SK-N-SH (cell line): ENCODE data around the gene TTC23. TPM values are rescaled to one million over a fixed set of nuclear protein-coding genes. Genes with fewer than 3 reads are reported as not detected.

Experiments used
- CTCF ChIA-PET: fragments of 300-600, 350-600 bp; formaldehyde crosslinking; extraction: SDS; loops from one replicate; lab custom pipeline; 2021; lab: Yijun Ruan, JAX
- POLR2A ChIA-PET: fragments of 350-600 bp; sonication (Branson Sonifier 250); formaldehyde crosslinking; extraction: SDS; loops from one replicate; lab custom pipeline; 2020; ENCODE audit warnings: antibody characterized with exemption, inconsistent platforms; lab: Yijun Ruan, JAX
- DNase-seq: peaks from one replicate; pipeline ENCODE4 v3.0.0; 2012
- H2AFZ ChIP-seq: fragments of 200-600 bp; sonication (generic); 2 replicates; pipeline ENCODE4 v1.8.1; 2016; ENCODE audit warnings: antibody characterized with exemption, mild to moderate bottlenecking, low read depth
- H3F3A ChIP-seq: fragments of 200-600 bp; sonication (generic); replicated peaks from 2 replicates; pipeline ENCODE3; 2016; ENCODE audit warnings: antibody characterized with exemption, mild to moderate bottlenecking; ENCODE audit not compliant: insufficient read depth
- H3K27ac ChIP-seq, 2 experiments: fragments of 200-500 bp in 1 of 2; fragments of 200-600 bp in 1 of 2; sonication (Bioruptor generic) in 1 of 2; sonication (generic), shearing (Covaris generic) in 1 of 2; 2 replicates each; pipeline versions ENCODE4 v1.5.1 to v1.6.1; 2014 to 2016; ENCODE audit warnings: low read depth in 2 of 2, inconsistent platforms in 1 of 2, low read length in 1 of 2, mild to moderate bottlenecking in 1 of 2, mixed read lengths in 1 of 2
- H3K27me3 ChIP-seq: fragments of 200-600 bp; sonication (generic), shearing (Covaris generic); 2 replicates; pipeline ENCODE4 v1.6.1; 2016; ENCODE audit warnings: mixed run types; ENCODE audit not compliant: insufficient read depth
- H3K36me3 ChIP-seq, 2 experiments: fragments of 200-500 bp in 1 of 2; fragments of 200-600 bp in 1 of 2; sonication (Bioruptor generic) in 1 of 2; sonication (generic) in 1 of 2; replicated peaks in 1 of 2; 2 replicates each; pipeline versions ENCODE3 to v1.5.1; 2014 to 2016; ENCODE audit warnings: low read length in 1 of 2, mild to moderate bottlenecking in 1 of 2; ENCODE audit not compliant: insufficient read depth in 2 of 2, control insufficient read depth in 1 of 2
- H3K4me1 ChIP-seq, 2 experiments: fragments of 200-500 bp in 1 of 2; fragments of 200-600 bp in 1 of 2; sonication (Bioruptor generic) in 1 of 2; sonication (generic), shearing (Covaris generic) in 1 of 2; 2 replicates each; pipeline versions ENCODE4 v1.5.1 to v1.6.1; 2014 to 2016; ENCODE audit warnings: low read depth in 1 of 2, low read length in 1 of 2, mixed run types in 1 of 2; ENCODE audit not compliant: insufficient read depth in 2 of 2, control insufficient read depth in 1 of 2
- H3K4me2 ChIP-seq: fragments of 200-600 bp; sonication (generic), shearing (Covaris generic); 2 replicates; pipeline ENCODE4 v1.6.1; 2017; ENCODE audit warnings: mixed run types
- H3K4me3 ChIP-seq, 2 experiments: fragments of 200-500 bp in 1 of 2; fragments of 200-600 bp in 1 of 2; sonication (Bioruptor generic) in 1 of 2; sonication (generic), shearing (Covaris generic) in 1 of 2; 2 replicates each; pipeline versions ENCODE4 v1.5.1 to v1.8.1; 2014 to 2016; ENCODE audit warnings: low read depth in 2 of 2, inconsistent platforms in 1 of 2, low read length in 1 of 2, mild to moderate bottlenecking in 1 of 2, mixed read lengths in 1 of 2, moderate library complexity in 1 of 2
- H3K79me2 ChIP-seq: fragments of 200-600 bp; sonication (generic); 2 replicates; pipeline ENCODE4 v1.8.1; 2017; ENCODE audit warnings: mild to moderate bottlenecking; ENCODE audit not compliant: insufficient read depth
- H3K9ac ChIP-seq: fragments of 200-600 bp; sonication (generic); 2 replicates; pipeline ENCODE4 v1.6.1; 2017; ENCODE audit warnings: mixed run types
- H3K9me2 ChIP-seq: fragments of 200-600 bp; sonication (generic); 2 replicates; pipeline ENCODE4 v1.6.1; 2017; ENCODE audit warnings: mixed run types
- H3K9me3 ChIP-seq: fragments of 200-600 bp; sonication (generic); 2 replicates; pipeline ENCODE4 v1.6.1; 2017; ENCODE audit warnings: mixed run types, mild to moderate bottlenecking, moderate library complexity
- H4K20me1 ChIP-seq: fragments of 200-600 bp; sonication (generic); 2 replicates; pipeline ENCODE4 v1.6.1; 2017; ENCODE audit warnings: mild to moderate bottlenecking, mixed run types; ENCODE audit not compliant: insufficient read depth
- CHD2 ChIP-seq: fragments of 150-350 bp; IDR thresholded peaks from 2 replicates; pipeline ENCODE4 v1.6.1; 2018; ENCODE audit warnings: low read length; ENCODE audit not compliant: partially characterized antibody
- ELF1 ChIP-seq: IDR thresholded peaks from 2 replicates; pipeline ENCODE4 v1.4.0; 2012
- GABPA ChIP-seq: IDR thresholded peaks from 2 replicates; pipeline ENCODE4 v1.4.0; 2012; ENCODE audit warnings: low read depth, mild to moderate bottlenecking
- GATA2 ChIP-seq: sonication (generic); formaldehyde crosslinking; IDR thresholded peaks from 2 replicates; pipeline ENCODE4 v1.5.0; 2020; ENCODE audit warnings: mild to moderate bottlenecking, missing genetic modification reagents
- IRF3 ChIP-seq: fragments of 150-350 bp; IDR thresholded peaks from 2 replicates; pipeline ENCODE4 v1.6.1; 2016; ENCODE audit warnings: mild to moderate bottlenecking, low read depth, low read length
- JUND ChIP-seq: IDR thresholded peaks from 2 replicates; pipeline ENCODE4 v1.4.0; 2012
- MXI1 ChIP-seq: IDR thresholded peaks from 2 replicates; pipeline ENCODE4 v1.6.1; 2012; ENCODE audit warnings: mild to moderate bottlenecking, low read depth, low read length, improper control_type of control experiment
- NFIC ChIP-seq: IDR thresholded peaks from 2 replicates; pipeline ENCODE4 v1.4.0; 2012; ENCODE audit warnings: borderline replicate concordance
- PBX3 ChIP-seq: IDR thresholded peaks from 2 replicates; pipeline ENCODE4; 2012
- POLR2AphosphoS5 ChIP-seq: IDR thresholded peaks from 2 replicates; pipeline ENCODE4 v1.6.1; 2012; ENCODE audit warnings: low read depth, low read length
- RCOR1 ChIP-seq: fragments of 150-350 bp; IDR thresholded peaks from 2 replicates; pipeline ENCODE4 v1.6.1; 2017; ENCODE audit warnings: antibody characterized with exemption, low read length
- REST ChIP-seq: IDR thresholded peaks from 2 replicates; pipeline ENCODE4 v1.6.1; 2012; ENCODE audit warnings: mild to moderate bottlenecking, low read depth, low read length, moderate library complexity
- RFX5 ChIP-seq: IDR thresholded peaks from 2 replicates; pipeline ENCODE4 v1.6.1; 2012; ENCODE audit warnings: mild to moderate bottlenecking, improper control_type of control experiment, low read length
- USF1 ChIP-seq: IDR thresholded peaks from 2 replicates; pipeline ENCODE4 v1.4.0; 2012; ENCODE audit warnings: low read depth, borderline replicate concordance
- USF2 ChIP-seq: fragments of 150-350 bp; IDR thresholded peaks from 2 replicates; pipeline ENCODE4 v1.6.1; 2017; ENCODE audit warnings: antibody characterized with exemption, low read length, low read depth, borderline replicate concordance
- YY1 ChIP-seq: IDR thresholded peaks from 2 replicates; pipeline ENCODE4 v1.4.0; 2012; ENCODE audit warnings: low read depth, mild to moderate bottlenecking
- WGBS: methylation state at CpG from one replicate; pipeline ENCODE4 v1.1.6; 2017; ENCODE audit warnings: low lambda C conversion rate; 5-methylcytosine and 5-hydroxymethylcytosine counted together
- polyA plus RNA-seq, 3 experiments: library from polyadenylated mRNA; depleted of rRNA; stranded (reverse); fragments of >200 nt; gene quantifications; 2 replicates each; pipeline ENCODE4 v1.2.3, GENCODE V29; 2012

The TTC23 gene
- polyA plus RNA-seq, 1 of the 3 experiments (the other 2 are of a cell fraction), result 0.79 TPM

GRCh38 chr15:99201408-99202175 lies 47.8 kb downstream of the TTC23 start (continued):
- TF ChIP-seq PBX3 (no peak), REST (no peak), NFIC (no peak)

GRCh38 chr15:99197856-99198255 lies 51.5 kb downstream of the TTC23 start:
- Histone ChIP-seq H3K36me3 (no peaks in the 10 kb centered on the region), H3K79me2 (no peaks in the 10 kb centered on the region), H3F3A (no peaks in the 10 kb centered on the region), H3K27ac (no peak overlapping the region), H3K4me1 (no peaks in the 10 kb centered on the region), H3K4me3 (no peak overlapping the region), H4K20me1 (no peaks in the 10 kb centered on the region), H3K9me3 (no peaks in the 10 kb centered on the region), H2AFZ (no peak overlapping the region), H3K9me2 (no peaks in the 10 kb centered on the region), H3K9ac (no peak overlapping the region), H3K27me3 (no peaks in the 10 kb centered on the region), H3K4me2 (no peak overlapping the region)
- 95% methylated on average over 3 of the region's 3 CpGs for WGBS
- ChIA-PET CTCF (interaction anchor here (1.2 kb wide), 1 partner anchor 10 kb away, joined by 3 read pairs; no protein-coding TSS in a partner anchor), POLR2A (no interaction called here)
- no peak for DNase-seq
- TF ChIP-seq ELF1, result no peak
- TF ChIP-seq NFIC, result no peak
- no peak for TF ChIP-seq YY1
- TF ChIP-seq RFX5, result no peak
- TF ChIP-seq IRF3, result no peak
- no peak for TF ChIP-seq USF1
- no peak for TF ChIP-seq REST
- TF ChIP-seq RCOR1, result no peak
- TF ChIP-seq MXI1, result no peak
- TF ChIP-seq PBX3, result no peak
- TF ChIP-seq POLR2AphosphoS5, result no peak
- TF ChIP-seq JUND, result no peak
- TF ChIP-seq USF2, result no peak
- no peak for TF ChIP-seq GABPA
- TF ChIP-seq GATA2 (CRISPR knock-in tag), result no peak
- TF ChIP-seq CHD2, result no peak
